CMK (cell line): Measurements from ENCODE around the gene CCL1.

Experiments
- DNase-seq: peaks from one replicate; pipeline ENCODE4 v3.0.0-alpha.2; 2010; ENCODE audit warnings: low read depth

Gene CCL1

GRCh38 chr17:34363183-34363661 is at the start of gene CCL1:
Gene CCL1, minus strand, starts transcription at chr17:34363233. Its CDS starts 72 bp downstream, at chr17:34363161.
- DNase-seq = no peak

- DNase-seq = no peak
Observed at GRCh38 chr17:34412534-34412933, 49.5 kb upstream of the CCL1 start.

GRCh38 chr17:34411646-34412421 is 48.8 kb upstream of the CCL1 start:
- no peak for DNase-seq

- DNase-seq = no peak
Observed at GRCh38 chr17:34409352-34409751, 46.3 kb upstream of the CCL1 start.

GRCh38 chr17:34408439-34408838 is 45.4 kb upstream of the CCL1 start:
- DNase-seq = no peak

GRCh38 chr17:34406226-34406625 is 43.2 kb upstream of the CCL1 start:
- no peak for DNase-seq

- DNase-seq = no peak
Observed at GRCh38 chr17:34403006-34403405, 40.0 kb upstream of the CCL1 start.

GRCh38 chr17:34401165-34401564 is 38.1 kb upstream of the CCL1 start:
- no peak for DNase-seq

- no peak for DNase-seq
Observed at GRCh38 chr17:34400301-34400931, 37.4 kb upstream of the CCL1 start.

GRCh38 chr17:34399725-34400124 is 36.7 kb upstream of the CCL1 start:
- no peak for DNase-seq

- DNase-seq = no peak
Observed at GRCh38 chr17:34398990-34399389, 36.0 kb upstream of the CCL1 start.

- no peak for DNase-seq
Observed at GRCh38 chr17:34397265-34397664, 34.2 kb upstream of the CCL1 start.

- DNase-seq = no peak
Observed at GRCh38 chr17:34393401-34393800, 30.4 kb upstream of the CCL1 start.

GRCh38 chr17:34391241-34391640 is 28.2 kb upstream of the CCL1 start:
- DNase-seq = no peak

- DNase-seq = no peak
Observed at GRCh38 chr17:34390649-34391048, 27.6 kb upstream of the CCL1 start.

- no peak for DNase-seq
Observed at GRCh38 chr17:34389126-34389750, 26.2 kb upstream of the CCL1 start.

GRCh38 chr17:34387566-34387965 is 24.5 kb upstream of the CCL1 start:
- DNase-seq = no peak

- DNase-seq = no peak
Observed at GRCh38 chr17:34386697-34387550, 23.9 kb upstream of the CCL1 start.

- DNase-seq = no peak
Observed at GRCh38 chr17:34386343-34386696, 23.3 kb upstream of the CCL1 start.

GRCh38 chr17:34384822-34385605 is 22.0 kb upstream of the CCL1 start:
- no peak for DNase-seq

GRCh38 chr17:34384271-34384670 is 21.2 kb upstream of the CCL1 start:
- no peak for DNase-seq
